Stomach smooth muscle (tissue), 2 donors: ENCODE measurements around the gene PDGFB.

Source experiments
- H3K27ac ChIP-seq: one replicate; pipeline ENCODE4 v1.7.0; 2013; ENCODE audit warnings: mild to moderate bottlenecking, low read length, inconsistent platforms
- H3K27me3 ChIP-seq, 2 donors: one replicate each; pipeline ENCODE4 v1.7.0; 2013; ENCODE audit warnings: low read length in 2 of 2; ENCODE audit not compliant: insufficient read depth in 2 of 2, control insufficient read depth in 1 of 2
- H3K36me3 ChIP-seq, 2 donors: one replicate each; pipeline ENCODE4 v1.7.0; 2013; ENCODE audit warnings: low read length in 2 of 2; ENCODE audit not compliant: control insufficient read depth in 2 of 2, insufficient read depth in 2 of 2
- H3K4me1 ChIP-seq: one replicate; pipeline ENCODE4 v1.7.0; 2013; ENCODE audit warnings: low read length; ENCODE audit not compliant: control insufficient read depth, insufficient read depth
- H3K4me3 ChIP-seq, 2 donors: one replicate each; pipeline ENCODE4 v1.7.0; 2013; ENCODE audit warnings: low read length in 2 of 2
- H3K9ac ChIP-seq, 2 donors: one replicate each; pipeline ENCODE4 v1.7.0; 2013; ENCODE audit warnings: low read length in 2 of 2, mild to moderate bottlenecking in 1 of 2
- H3K9me3 ChIP-seq, 2 donors: one replicate each; pipeline ENCODE4 v1.7.0; 2013; ENCODE audit warnings: low read length in 2 of 2; ENCODE audit not compliant: control insufficient read depth in 2 of 2
- donor health status: healthy.
- donor health status: Pancreatic carcinoma.

Gene PDGFB

DNA sequence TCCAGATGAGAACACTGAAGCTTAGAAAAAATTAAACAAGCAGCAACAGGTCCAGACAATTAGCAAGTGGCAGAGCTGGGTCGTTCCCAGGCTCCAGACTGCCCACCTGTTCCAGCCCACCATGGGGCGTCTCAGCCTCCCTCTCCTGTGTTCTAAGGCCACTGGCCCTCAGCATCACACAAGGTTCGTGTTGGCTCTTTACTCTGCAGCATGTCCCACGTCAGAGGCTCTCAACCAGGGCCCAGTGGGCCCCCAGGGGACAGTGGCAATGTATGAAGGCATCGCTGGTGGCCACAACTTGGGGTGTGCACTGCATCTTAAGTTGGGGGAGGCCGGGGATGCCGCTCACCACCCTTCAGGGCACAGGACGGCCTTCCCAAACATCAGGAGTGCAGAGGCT, 6.2 kb downstream of the PDGFB start:
- H3K9me3 ChIP-seq, result no peaks in the 10 kb centered on the region
- H3K36me3 ChIP-seq, result no peaks in the 10 kb centered on the region
- no peak overlapping the region for H3K4me3 ChIP-seq
- no peak overlapping the region for H3K27ac ChIP-seq
- peaks cover 46% of the 10 kb centered on the region for H3K4me1 ChIP-seq
- peaks cover 15 to 24% of the 10 kb centered on the region in 2 donors for H3K27me3 ChIP-seq
- no peak overlapping the region for H3K9ac ChIP-seq

DNA sequence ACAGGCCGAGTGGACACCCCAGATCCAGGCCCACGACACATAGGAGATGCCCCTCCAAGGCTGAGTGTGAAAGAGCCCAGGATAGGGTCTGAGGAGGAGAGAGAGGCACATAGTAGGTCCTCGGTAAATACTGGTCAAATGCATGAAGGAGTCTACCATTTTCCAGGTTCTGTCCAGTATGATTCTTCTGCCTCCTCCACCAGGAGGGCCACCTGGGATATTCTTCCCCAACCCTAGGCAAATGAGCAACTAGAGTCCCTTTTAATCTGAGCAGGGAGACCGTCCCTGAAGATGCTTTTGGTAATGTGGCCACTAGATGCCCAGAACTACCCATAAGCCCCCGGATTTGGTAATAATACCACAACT, 6.7 kb downstream of the PDGFB start:
- Histone ChIP-seq H3K27ac (no peak overlapping the region), H3K36me3 (no peaks in the 10 kb centered on the region), H3K4me1 (peaks cover 43% of the 10 kb centered on the region), H3K9me3 (no peaks in the 10 kb centered on the region), H3K27me3 (peaks cover 14 to 20% of the 10 kb centered on the region in 2 donors), H3K9ac (no peak overlapping the region), H3K4me3 (no peak overlapping the region)

DNA sequence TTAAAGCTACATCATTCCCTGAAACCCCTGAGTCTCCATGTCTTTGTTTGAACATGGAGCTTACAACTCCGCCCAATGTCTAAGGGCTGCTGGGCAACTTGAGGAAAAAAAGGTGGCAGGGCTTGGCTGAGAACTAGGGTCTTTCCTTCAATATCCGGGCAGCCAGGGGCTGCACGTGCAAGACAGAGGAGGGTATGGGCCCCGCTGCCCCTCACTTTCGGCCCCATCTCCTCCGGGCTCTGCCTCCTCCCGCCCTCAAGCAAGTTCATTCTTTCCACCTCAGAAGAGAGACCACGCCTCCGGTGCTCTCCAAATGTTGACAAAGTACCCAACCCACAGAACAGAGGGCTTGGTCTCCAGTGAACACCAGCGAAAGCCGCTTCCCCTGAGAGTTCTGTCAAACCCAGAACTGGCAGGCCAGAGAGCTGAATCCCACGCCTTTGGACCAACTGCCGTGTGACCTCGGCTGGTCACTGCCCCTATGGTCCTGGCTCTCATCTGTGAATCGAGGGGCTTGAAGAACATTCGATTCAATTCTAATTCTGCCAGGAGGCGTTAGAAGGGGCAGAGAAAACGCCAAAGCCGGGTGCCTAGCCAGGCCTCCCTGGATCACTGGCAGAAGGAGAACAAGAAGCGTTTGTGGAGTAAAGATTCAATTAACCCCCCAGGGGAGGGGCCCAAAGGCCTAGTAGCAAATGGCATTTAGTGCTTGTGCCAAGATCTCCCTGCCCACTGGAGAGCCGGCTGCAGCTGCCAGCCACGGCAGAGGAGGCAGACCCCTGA, 7.3 kb downstream of the PDGFB start:
- Histone ChIP-seq H3K9ac (no peak overlapping the region), H3K9me3 (no peaks in the 10 kb centered on the region), H3K27ac (peak overlapping the region; percentile 18), H3K36me3 (no peaks in the 10 kb centered on the region), H3K4me3 (peak overlapping the region in 1 of 2 donors; percentile 44), H3K27me3 (peaks cover 13 to 14% of the 10 kb centered on the region in 2 donors), H3K4me1 (peaks cover 37% of the 10 kb centered on the region)

DNA sequence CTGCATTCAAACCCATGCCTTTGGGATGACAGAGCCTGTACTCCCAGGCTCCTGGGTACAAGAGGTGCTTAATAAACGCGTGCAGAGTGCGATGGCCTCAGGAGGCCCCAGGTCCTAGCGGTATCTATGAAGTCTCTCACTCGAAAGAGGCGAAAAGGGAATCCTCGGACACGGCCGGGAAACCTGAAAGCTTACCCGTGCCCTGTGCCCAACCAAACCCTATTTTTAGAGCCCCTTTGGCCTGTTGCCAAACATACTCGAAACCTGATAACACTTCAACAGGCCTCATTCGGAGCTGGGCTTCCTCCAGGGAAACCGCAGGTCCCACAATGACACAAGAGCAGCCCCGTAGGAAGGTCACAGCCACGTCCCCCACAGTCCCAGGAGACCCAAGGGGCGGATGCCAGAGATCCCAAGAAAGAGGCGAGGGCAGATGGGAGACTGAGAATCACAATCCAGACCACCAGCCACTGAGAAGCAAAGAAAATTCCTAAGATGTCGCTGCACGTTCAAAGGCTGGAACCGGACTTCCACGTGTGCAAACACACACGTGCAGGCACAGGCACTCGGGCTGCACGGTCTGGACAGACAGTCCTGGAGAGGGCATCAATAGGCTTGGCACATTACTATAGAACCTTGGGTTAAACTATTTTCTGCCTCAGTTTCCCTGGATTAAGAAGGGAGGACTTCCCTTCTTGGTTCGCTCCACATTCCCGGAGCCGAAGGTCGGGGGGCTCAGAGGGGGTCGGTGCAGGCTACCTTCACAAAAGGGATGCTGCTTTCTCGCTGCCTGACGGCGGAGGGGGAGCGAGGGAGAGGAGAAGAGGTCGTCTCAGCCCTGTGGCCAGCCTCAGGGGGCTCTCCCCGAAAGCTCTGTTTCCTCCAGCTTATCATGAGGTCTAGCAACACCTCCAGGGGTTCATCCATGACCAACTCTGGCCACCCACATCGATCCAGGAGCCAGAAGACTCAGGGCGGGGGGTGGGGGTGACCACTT, 8.2 kb downstream of the PDGFB start:
- H3K27me3 ChIP-seq, result peaks cover 9 to 13% of the 10 kb centered on the region in 2 donors
- peaks cover 34% of the 10 kb centered on the region for H3K4me1 ChIP-seq
- no peaks in the 10 kb centered on the region for H3K9me3 ChIP-seq
- H3K4me3 ChIP-seq, result peak overlapping the region in 1 of 2 donors; percentile 44
- no peak overlapping the region for H3K9ac ChIP-seq
- H3K36me3 ChIP-seq, result no peaks in the 10 kb centered on the region
- H3K27ac ChIP-seq, result no peak overlapping the region

DNA sequence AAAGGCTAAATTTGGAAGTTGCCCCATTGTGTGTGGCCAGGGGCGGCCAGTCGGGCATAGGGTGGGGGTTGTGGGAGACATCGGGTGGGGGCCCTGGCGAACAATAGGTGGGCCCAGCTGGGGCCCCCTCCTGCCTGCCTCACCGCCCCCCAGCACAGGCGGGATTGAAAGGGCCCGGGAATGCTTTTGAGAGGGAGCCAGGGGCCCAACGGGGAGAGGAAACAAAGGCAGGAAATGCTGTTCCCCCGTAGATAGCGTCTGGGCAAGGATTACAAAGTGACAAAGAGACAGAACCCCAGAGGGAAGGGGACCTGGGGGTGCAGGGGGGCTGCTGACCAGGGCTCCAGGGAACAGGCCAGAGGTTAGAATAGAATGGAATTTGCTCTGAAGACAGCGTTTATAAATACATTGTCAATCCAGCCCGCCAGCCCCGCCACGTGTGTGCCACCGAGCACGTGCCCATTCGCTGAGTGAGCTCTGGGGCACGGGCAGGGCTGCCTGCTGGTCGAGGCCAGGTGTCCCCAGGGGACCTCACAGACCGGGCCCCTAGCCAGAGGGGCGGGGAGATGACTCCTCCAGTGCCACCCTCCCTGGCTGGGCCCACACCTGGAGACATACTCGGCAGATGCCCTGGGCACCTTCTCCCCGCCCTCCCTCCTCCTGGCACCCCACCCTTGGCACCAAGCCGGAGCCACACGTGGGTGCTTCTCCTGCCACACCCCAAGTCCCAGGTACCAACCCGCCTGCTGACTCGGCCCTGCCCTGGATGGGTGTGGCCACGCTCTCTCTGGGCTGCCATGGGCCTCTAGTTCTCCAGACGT, 9.7 kb downstream of the PDGFB start:
- Histone ChIP-seq H3K4me3 (no peak overlapping the region), H3K9ac (no peak overlapping the region), H3K4me1 (peaks cover 38% of the 10 kb centered on the region), H3K27ac (no peak overlapping the region), H3K27me3 (peaks cover 4 to 10% of the 10 kb centered on the region in 2 donors), H3K9me3 (no peaks in the 10 kb centered on the region), H3K36me3 (no peaks in the 10 kb centered on the region)

DNA sequence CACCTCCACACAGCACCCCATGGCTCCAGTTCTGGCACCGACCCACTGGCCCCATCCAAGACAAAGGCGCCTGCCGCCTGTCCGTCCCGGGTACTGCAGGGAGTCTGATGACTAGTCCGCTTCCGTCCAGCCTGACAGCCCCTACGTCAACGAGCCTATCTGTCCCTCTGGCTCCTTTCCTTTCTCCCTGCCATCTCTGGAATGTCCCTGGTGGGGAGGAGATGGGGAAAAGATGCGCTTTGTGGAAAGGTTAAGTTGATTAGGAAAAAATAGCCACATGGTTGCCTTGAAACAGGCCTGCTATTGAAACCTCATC, 10.4 kb downstream of the PDGFB start:
- Histone ChIP-seq H3K27ac (no peak overlapping the region), H3K9me3 (no peaks in the 10 kb centered on the region), H3K36me3 (no peaks in the 10 kb centered on the region), H3K4me1 (peaks cover 38% of the 10 kb centered on the region), H3K27me3 (peaks cover 5 to 10% of the 10 kb centered on the region in 2 donors), H3K4me3 (no peak overlapping the region), H3K9ac (no peak overlapping the region)

DNA sequence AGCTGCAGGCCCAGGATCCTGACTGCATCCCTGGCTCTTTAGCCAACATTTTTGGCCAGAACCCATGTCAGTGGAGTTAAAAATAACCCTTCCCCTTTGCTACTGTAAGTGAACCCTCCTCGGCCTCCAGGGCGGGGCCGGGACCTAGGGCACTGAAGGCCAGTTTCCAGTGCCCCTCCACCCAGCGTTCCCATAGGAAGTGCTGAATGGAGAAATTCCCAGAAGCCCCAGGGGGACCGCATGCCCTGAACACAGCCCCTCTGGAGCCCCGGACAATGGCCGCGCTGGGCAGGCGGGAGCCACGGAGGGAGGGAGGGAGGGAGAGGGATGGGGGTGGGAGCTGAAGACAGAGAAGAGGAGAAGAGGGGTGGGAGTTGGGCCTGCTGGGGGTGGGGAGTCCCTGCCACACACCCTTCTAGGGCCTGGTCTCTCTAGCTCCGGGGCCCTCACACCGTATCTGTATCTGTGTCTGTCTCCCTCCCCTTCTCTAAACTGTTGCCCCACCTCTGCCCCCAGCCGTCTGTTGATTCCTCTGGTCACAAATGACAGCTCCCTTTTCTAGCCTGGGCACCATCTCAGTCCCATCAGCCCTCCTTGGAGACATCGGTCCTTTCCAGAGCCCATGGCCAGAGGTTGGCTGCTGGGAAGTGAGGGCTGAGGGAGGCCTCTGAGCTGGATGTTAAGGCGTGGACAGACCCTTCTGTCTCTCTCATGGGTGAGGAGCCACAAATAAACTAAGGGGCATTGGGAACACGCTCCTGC, 10.9 kb downstream of the PDGFB start:
- no peaks in the 10 kb centered on the region for H3K36me3 ChIP-seq
- peaks cover 36% of the 10 kb centered on the region for H3K4me1 ChIP-seq
- no peaks in the 10 kb centered on the region for H3K9me3 ChIP-seq
- no peak overlapping the region for H3K4me3 ChIP-seq
- H3K9ac ChIP-seq, result no peak overlapping the region
- no peak overlapping the region for H3K27ac ChIP-seq
- H3K27me3 ChIP-seq, result peaks cover 8 to 10% of the 10 kb centered on the region in 2 donors

DNA sequence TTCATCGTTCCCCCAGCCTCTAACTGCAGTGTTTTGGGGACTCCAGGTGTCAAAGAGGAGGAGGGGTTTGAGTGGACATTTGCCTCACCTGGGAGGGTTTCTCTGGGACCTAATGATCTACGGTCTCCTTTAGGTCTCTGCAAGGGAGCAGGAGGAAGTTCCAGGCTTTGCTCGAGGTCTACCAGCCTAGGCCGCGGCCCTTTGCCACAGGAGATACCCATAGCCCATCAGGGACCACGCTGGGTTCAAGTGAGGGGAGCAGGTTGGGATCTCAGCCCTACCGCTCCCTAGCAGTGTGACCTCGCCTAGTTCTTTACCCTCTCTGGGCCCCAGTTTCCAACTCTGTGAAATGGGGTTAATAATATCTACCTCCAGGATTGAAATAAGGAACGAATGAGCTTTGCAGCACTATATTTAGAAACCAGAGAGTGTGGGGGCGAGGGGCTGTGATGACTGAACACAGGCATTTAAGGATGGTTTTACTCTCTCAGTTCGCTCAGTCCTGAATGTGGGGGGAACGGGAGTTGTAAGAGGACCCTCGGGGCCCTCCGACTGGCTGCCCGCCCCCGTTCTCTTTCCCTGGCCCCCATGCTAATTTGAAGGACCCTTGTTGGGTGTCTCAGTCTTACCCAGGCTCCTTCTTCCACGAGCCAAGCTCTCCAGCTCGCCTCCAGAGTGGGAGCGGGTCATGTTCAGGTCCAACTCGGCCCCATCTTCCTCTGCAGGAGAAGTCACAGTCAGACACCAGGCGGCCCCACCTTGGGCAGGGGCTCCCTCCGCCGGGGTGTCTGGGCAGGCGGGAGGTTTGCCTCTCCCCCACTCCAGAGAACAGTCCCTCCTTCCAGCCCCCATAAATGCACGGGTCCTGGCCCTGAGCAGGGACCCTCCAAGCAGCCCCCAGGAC, 11.7 kb downstream of the PDGFB start:
- no peak overlapping the region for H3K4me3 ChIP-seq
- H3K36me3 ChIP-seq, result no peaks in the 10 kb centered on the region
- H3K4me1 ChIP-seq, result peaks cover 35% of the 10 kb centered on the region
- no peaks in the 10 kb centered on the region for H3K9me3 ChIP-seq
- no peak overlapping the region for H3K9ac ChIP-seq
- H3K27ac ChIP-seq, result no peak overlapping the region
- peaks cover 8 to 10% of the 10 kb centered on the region in 2 donors for H3K27me3 ChIP-seq

DNA sequence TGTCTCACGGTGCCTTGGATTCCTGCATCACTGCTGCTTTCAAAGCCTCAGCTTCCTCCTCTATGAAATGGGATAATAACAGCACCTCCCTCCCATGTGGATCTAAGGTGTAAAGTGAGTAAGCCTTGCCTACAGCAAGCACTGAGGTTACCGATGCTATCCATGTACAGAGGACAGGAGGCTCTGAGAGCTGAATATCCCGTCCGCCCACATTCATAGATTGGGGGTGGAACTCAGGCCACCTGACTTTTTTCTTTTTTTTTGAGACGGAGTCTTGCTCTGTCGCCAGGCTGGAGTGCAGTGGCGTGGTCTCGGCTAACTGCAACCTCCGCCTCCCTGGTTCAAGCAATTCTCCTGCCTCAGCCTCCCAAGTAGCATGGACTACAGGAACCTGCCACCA, 12.5 kb downstream of the PDGFB start:
- Histone ChIP-seq H3K27me3 (peaks cover 5 to 8% of the 10 kb centered on the region in 2 donors), H3K27ac (no peak overlapping the region), H3K9ac (no peak overlapping the region), H3K4me3 (no peak overlapping the region), H3K9me3 (no peaks in the 10 kb centered on the region), H3K4me1 (peaks cover 32% of the 10 kb centered on the region), H3K36me3 (no peaks in the 10 kb centered on the region)
